Measurements from ENCODE around the gene ELOB.

Gene ELOB

GRCh38 chr16:2799205-2799858, 22.3 kb upstream of the ELOB start:
- no peaks in the 10 kb centered on the region for H3K27me3 ChIP-seq (replicated peaks; ENCODE audit: control insufficient read depth, insufficient read depth, low read length)
- TF ChIP-seq, protein P1, sequence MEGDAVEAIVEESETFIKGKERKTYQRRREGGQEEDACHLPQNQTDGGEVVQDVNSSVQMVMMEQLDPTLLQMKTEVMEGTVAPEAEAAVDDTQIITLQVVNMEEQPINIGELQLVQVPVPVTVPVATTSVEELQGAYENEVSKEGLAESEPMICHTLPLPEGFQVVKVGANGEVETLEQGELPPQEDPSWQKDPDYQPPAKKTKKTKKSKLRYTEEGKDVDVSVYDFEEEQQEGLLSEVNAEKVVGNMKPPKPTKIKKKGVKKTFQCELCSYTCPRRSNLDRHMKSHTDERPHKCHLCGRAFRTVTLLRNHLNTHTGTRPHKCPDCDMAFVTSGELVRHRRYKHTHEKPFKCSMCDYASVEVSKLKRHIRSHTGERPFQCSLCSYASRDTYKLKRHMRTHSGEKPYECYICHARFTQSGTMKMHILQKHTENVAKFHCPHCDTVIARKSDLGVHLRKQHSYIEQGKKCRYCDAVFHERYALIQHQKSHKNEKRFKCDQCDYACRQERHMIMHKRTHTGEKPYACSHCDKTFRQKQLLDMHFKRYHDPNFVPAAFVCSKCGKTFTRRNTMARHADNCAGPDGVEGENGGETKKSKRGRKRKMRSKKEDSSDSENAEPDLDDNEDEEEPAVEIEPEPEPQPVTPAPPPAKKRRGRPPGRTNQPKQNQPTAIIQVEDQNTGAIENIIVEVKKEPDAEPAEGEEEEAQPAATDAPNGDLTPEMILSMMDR (IDR thresholded peaks at IDR 0.05; ENCODE audit: insufficient read depth, low read length, poor library complexity, severe bottlenecking), result no peak
- no peak overlapping the region for H3K4me3 ChIP-seq (replicated peaks; ENCODE audit: low read depth, low read length)
- no peak for DNase-seq (ENCODE audit: extremely low read depth, insufficient read length)
- H3K36me3 ChIP-seq (ENCODE audit: control insufficient read depth, insufficient read depth, low read length), result no peaks in the 10 kb centered on the region

- TF ChIP-seq, protein P1 (IDR thresholded peaks at IDR 0.05; ENCODE audit: insufficient read depth, low read length, poor library complexity, severe bottlenecking), result no peak
- Histone ChIP-seq H3K36me3 (ENCODE audit: control insufficient read depth, insufficient read depth, low read length) (no peaks in the 10 kb centered on the region), H3K27me3 (replicated peaks; ENCODE audit: control insufficient read depth, insufficient read depth, low read length) (no peaks in the 10 kb centered on the region), H3K4me3 (replicated peaks; ENCODE audit: low read depth, low read length) (no peak overlapping the region)
- no peak for DNase-seq (ENCODE audit: extremely low read depth, insufficient read length)
Measured at GRCh38 chr16:2798723-2799204, 21.7 kb upstream of the ELOB start.

- Histone ChIP-seq H3K4me3 (replicated peaks; ENCODE audit: low read depth, low read length) (no peak overlapping the region), H3K27me3 (replicated peaks; ENCODE audit: control insufficient read depth, insufficient read depth, low read length) (no peaks in the 10 kb centered on the region), H3K36me3 (ENCODE audit: control insufficient read depth, insufficient read depth, low read length) (no peaks in the 10 kb centered on the region)
- TF ChIP-seq, protein P1 (IDR thresholded peaks at IDR 0.05; ENCODE audit: insufficient read depth, low read length, poor library complexity, severe bottlenecking), result no peak
- DNase-seq (ENCODE audit: extremely low read depth, insufficient read length), result no peak
Measured at GRCh38 chr16:2795395-2796143, 18.5 kb upstream of the ELOB start.

- H3K27me3 ChIP-seq (replicated peaks; ENCODE audit: control insufficient read depth, insufficient read depth, low read length), result no peaks in the 10 kb centered on the region
- H3K4me3 ChIP-seq (replicated peaks; ENCODE audit: low read depth, low read length), result no peak overlapping the region
- DNase-seq (ENCODE audit: extremely low read depth, insufficient read length), result no peak
- TF ChIP-seq, protein P1 (IDR thresholded peaks at IDR 0.05; ENCODE audit: insufficient read depth, low read length, poor library complexity, severe bottlenecking), result no peak
- H3K36me3 ChIP-seq (ENCODE audit: control insufficient read depth, insufficient read depth, low read length), result no peaks in the 10 kb centered on the region
Measured at GRCh38 chr16:2792940-2793339, 15.9 kb upstream of the ELOB start.

GRCh38 chr16:2791174-2791573, 14.1 kb upstream of the ELOB start:
- no peaks in the 10 kb centered on the region; the same call in 1 of the 2 replicates for H3K27me3 ChIP-seq (replicated peaks; ENCODE audit: control insufficient read depth, insufficient read depth, low read length)

More at GRCh38 chr16:2791174-2791573, 14.1 kb upstream of the ELOB start:
- no peak overlapping the region for H3K4me3 ChIP-seq (replicated peaks; ENCODE audit: low read depth, low read length)
- TF ChIP-seq, protein P1 (IDR thresholded peaks at IDR 0.05; ENCODE audit: insufficient read depth, low read length, poor library complexity, severe bottlenecking), result no peak
- DNase-seq (ENCODE audit: extremely low read depth, insufficient read length), result no peak
- no peaks in the 10 kb centered on the region for H3K36me3 ChIP-seq (ENCODE audit: control insufficient read depth, insufficient read depth, low read length)

All from GM06990 (cell line).